ENCODE data around the gene ZNF20. TPM values are rescaled to one million over a fixed set of nuclear protein-coding genes. Genes with fewer than 3 reads are reported as not detected.

Gene ZNF20
- total RNA-seq, 1 experiment from 2014 or later = 1.2 TPM

Other genes with a start within 250 kb of the ZNF20 start
- 10.3 and 11.3 TPM in 2 replicates for gene ZNF700, start 215.2 kb downstream of the ZNF20 start, total RNA-seq (2014; rRNA removed; shearing (Covaris generic))
- gene ZNF763, start 175.3 kb downstream of the ZNF20 start, total RNA-seq (2014; rRNA removed; shearing (Covaris generic)) = 0.41 and 0.55 TPM in 2 replicates
- gene ZNF433, start 104.7 kb downstream of the ZNF20 start, total RNA-seq (2014; rRNA removed; shearing (Covaris generic)) = 0.43 TPM in 1 of 2 replicates, not detected in the other
- gene ZNF878, start 87.4 kb downstream of the ZNF20 start, total RNA-seq (2014; rRNA removed; shearing (Covaris generic)) = 1.4 and 1.9 TPM in 2 replicates
- 1.2 and 2.3 TPM in 2 replicates for gene ZNF844, start 75.6 kb downstream of the ZNF20 start, total RNA-seq (2014; rRNA removed; shearing (Covaris generic))
- gene ZNF625, start 16.4 kb upstream of the ZNF20 start, total RNA-seq (2014; rRNA removed; shearing (Covaris generic)) = 6.9 and 8.8 TPM in 2 replicates
- 4.2 and 5.1 TPM in 2 replicates for gene ZNF136, start 22.7 kb upstream of the ZNF20 start, total RNA-seq (2014; rRNA removed; shearing (Covaris generic))
- gene ZNF44, start 154.5 kb upstream of the ZNF20 start, total RNA-seq (2014; rRNA removed; shearing (Covaris generic)) = 3.5 and 9.3 TPM in 2 replicates
- 0.14 and 0.18 TPM in 2 replicates for gene ZNF563, start 193.3 kb upstream of the ZNF20 start, total RNA-seq (2014; rRNA removed; shearing (Covaris generic))
- gene ZNF442, start 225.3 kb upstream of the ZNF20 start, total RNA-seq (2014; rRNA removed; shearing (Covaris generic)) = 2.5 and 7.7 TPM in 2 replicates